DOHH2 (cell line): ENCODE measurements around the gene PDGFC.

Source experiments
- H3F3A ChIP-seq: fragments of 200-600 bp; sonication (generic), shearing (Covaris generic); 2 replicates; pipeline ENCODE4 v1.6.0; 2016; ENCODE audit warnings: antibody characterized with exemption, mild to moderate bottlenecking; ENCODE audit not compliant: control insufficient read depth, insufficient read depth
- H3K27ac ChIP-seq: fragments of 200-600 bp; sonication (generic); 2 replicates; pipeline ENCODE4 v1.5.1; 2014; ENCODE audit warnings: low read depth, mild to moderate bottlenecking, low read length, moderate library complexity
- H3K27me3 ChIP-seq: fragments of 200-600 bp; sonication (generic); 2 replicates; pipeline ENCODE4 v1.6.1; 2014; ENCODE audit warnings: mild to moderate bottlenecking, low read length, mixed read lengths; ENCODE audit not compliant: control insufficient read depth
- H3K36me3 ChIP-seq: fragments of 200-600 bp; sonication (generic); 2 replicates; pipeline ENCODE4 v1.6.1; 2014; ENCODE audit warnings: mild to moderate bottlenecking, low read length, moderate library complexity, mixed read lengths; ENCODE audit not compliant: control insufficient read depth
- H3K4me1 ChIP-seq: fragments of 200-600 bp; sonication (generic); 2 replicates; pipeline ENCODE4 v1.6.1; 2014; ENCODE audit warnings: mild to moderate bottlenecking, low read length, mixed read lengths; ENCODE audit not compliant: control insufficient read depth
- H3K4me2 ChIP-seq: fragments of 200-600 bp; sonication (generic); 2 replicates; pipeline ENCODE4 v1.6.0; 2014; ENCODE audit warnings: mild to moderate bottlenecking, low read length, moderate library complexity
- H3K4me3 ChIP-seq: fragments of 200-600 bp; sonication (generic); 2 replicates; pipeline ENCODE4 v1.5.1; 2014; ENCODE audit warnings: mild to moderate bottlenecking, low read length, mixed read lengths
- H3K79me2 ChIP-seq: fragments of 200-600 bp; sonication (generic); 2 replicates; pipeline ENCODE4 v1.6.1; 2014; ENCODE audit warnings: mild to moderate bottlenecking, low read length, mixed read lengths; ENCODE audit not compliant: control insufficient read depth
- H3K9me2 ChIP-seq: fragments of 200-600 bp; sonication (generic); replicated peaks from 2 replicates; pipeline ENCODE4 v1.6.1; 2014; ENCODE audit warnings: mild to moderate bottlenecking, low read length, mixed read lengths; ENCODE audit not compliant: control insufficient read depth
- H3K9me3 ChIP-seq: fragments of 200-600 bp; sonication (generic); 2 replicates; pipeline ENCODE4 v1.6.1; 2014; ENCODE audit warnings: antibody characterized with exemption, low read length, mixed read lengths; ENCODE audit not compliant: control insufficient read depth, insufficient read depth
- H4K20me1 ChIP-seq: fragments of 200-600 bp; sonication (generic); 2 replicates; pipeline ENCODE4 v1.6.0; 2014; ENCODE audit warnings: low read depth, mild to moderate bottlenecking, antibody characterized with exemption, low read length, moderate library complexity; ENCODE audit not compliant: control insufficient read depth, insufficient read depth
- EZH2phosphoT487 ChIP-seq: fragments of 200-600 bp; sonication (generic); IDR thresholded peaks from 2 replicates; pipeline ENCODE4 v1.6.1; 2017; ENCODE audit warnings: borderline replicate concordance, mild to moderate bottlenecking, antibody characterized with exemption, low read length, moderate library complexity, mixed read lengths
- TF ChIP-seq, protein P1 (sequence below): fragments of 200-600 bp; sonication (generic); IDR thresholded peaks from one replicate; pipeline ENCODE4 v1.5.1; 2014; ENCODE audit warnings: antibody characterized with exemption, mild to moderate bottlenecking, low read depth, low read length; ENCODE audit not compliant: poor library complexity, severe bottlenecking

PDGFC gene

GRCh38 chr4:156756118-156756517 lies 215.5 kb downstream of the PDGFC start:
- Histone ChIP-seq H3K9me2 (no peaks in the 10 kb centered on the region), H3K79me2 (no peaks in the 10 kb centered on the region), H3K4me2 (no peak overlapping the region), H3K36me3 (no peaks in the 10 kb centered on the region), H3K4me3 (no peak overlapping the region), H3K27ac (no peak overlapping the region), H4K20me1 (no peaks in the 10 kb centered on the region), H3K9me3 (no peaks in the 10 kb centered on the region), H3F3A (no peaks in the 10 kb centered on the region), H3K4me1 (0 out of 2 replicates have a peak, but pooled peaks cover 4% of the 10 kb centered on the region), H3K27me3 (no peaks in the 10 kb centered on the region)
- no peak for TF ChIP-seq EZH2phosphoT487
- TF ChIP-seq, protein P1, sequence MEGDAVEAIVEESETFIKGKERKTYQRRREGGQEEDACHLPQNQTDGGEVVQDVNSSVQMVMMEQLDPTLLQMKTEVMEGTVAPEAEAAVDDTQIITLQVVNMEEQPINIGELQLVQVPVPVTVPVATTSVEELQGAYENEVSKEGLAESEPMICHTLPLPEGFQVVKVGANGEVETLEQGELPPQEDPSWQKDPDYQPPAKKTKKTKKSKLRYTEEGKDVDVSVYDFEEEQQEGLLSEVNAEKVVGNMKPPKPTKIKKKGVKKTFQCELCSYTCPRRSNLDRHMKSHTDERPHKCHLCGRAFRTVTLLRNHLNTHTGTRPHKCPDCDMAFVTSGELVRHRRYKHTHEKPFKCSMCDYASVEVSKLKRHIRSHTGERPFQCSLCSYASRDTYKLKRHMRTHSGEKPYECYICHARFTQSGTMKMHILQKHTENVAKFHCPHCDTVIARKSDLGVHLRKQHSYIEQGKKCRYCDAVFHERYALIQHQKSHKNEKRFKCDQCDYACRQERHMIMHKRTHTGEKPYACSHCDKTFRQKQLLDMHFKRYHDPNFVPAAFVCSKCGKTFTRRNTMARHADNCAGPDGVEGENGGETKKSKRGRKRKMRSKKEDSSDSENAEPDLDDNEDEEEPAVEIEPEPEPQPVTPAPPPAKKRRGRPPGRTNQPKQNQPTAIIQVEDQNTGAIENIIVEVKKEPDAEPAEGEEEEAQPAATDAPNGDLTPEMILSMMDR = no peak

DNA sequence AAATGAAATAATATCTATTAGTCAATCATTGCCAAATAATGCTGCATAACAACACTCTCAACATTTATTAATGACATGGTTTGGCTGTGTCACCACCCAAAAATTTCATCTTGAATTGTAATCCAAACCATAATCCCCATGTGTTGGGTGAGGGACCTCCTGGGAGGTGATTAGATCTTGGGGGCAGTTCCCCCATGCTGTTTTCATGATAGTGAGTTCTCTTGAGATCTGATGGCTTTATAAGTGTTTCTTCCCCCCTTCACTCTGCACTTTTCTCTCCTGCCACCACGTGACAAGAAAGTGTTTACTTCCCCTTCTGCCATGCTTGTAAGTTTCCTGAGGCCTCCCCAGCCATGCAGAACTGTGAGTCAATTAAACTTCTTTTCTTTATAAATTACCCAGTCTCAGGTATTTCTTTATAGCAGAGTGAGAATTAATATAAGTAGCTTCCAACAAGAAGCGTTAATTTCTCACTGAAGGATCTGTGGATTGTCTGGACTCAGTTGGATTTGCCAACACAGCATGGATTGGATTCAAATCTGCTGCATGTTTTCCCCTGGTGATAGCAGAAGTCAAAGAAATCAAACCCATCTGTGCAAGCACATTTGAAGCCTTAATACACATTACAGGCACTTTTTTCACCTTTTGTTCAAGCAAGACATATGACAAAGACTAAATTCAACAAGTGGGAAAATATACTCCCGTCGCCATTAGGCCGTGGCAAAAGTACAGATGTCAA lies 216.6 kb downstream of the PDGFC start:
- Histone ChIP-seq H3K79me2 (no peaks in the 10 kb centered on the region), H3K27ac (no peak overlapping the region), H3K4me3 (no peak overlapping the region), H3K9me3 (no peaks in the 10 kb centered on the region), H3K36me3 (no peaks in the 10 kb centered on the region), H3K4me1 (0 out of 2 replicates have a peak, but pooled peaks cover 4% of the 10 kb centered on the region), H3F3A (no peaks in the 10 kb centered on the region), H3K9me2 (no peaks in the 10 kb centered on the region), H3K27me3 (no peaks in the 10 kb centered on the region), H3K4me2 (no peak overlapping the region), H4K20me1 (no peaks in the 10 kb centered on the region)
- TF ChIP-seq, protein P1 = no peak
- TF ChIP-seq EZH2phosphoT487 = no peak

- H3K4me3 ChIP-seq = no peak overlapping the region
- no peak for TF ChIP-seq EZH2phosphoT487
- TF ChIP-seq, protein P1 = no peak
- H3K9me2 ChIP-seq = no peaks in the 10 kb centered on the region
- 0 out of 2 replicates have a peak, but pooled peaks cover 4% of the 10 kb centered on the region for H3K4me1 ChIP-seq
- no peaks in the 10 kb centered on the region for H3F3A ChIP-seq
- no peak overlapping the region for H3K27ac ChIP-seq
- no peaks in the 10 kb centered on the region for H3K36me3 ChIP-seq
- no peaks in the 10 kb centered on the region for H3K9me3 ChIP-seq
- no peaks in the 10 kb centered on the region for H4K20me1 ChIP-seq
- no peaks in the 10 kb centered on the region for H3K27me3 ChIP-seq
- no peaks in the 10 kb centered on the region for H3K79me2 ChIP-seq
- no peak overlapping the region for H3K4me2 ChIP-seq
Observed at GRCh38 chr4:156751486-156751885, 220.1 kb downstream of the PDGFC start.
